ENCODE data around the gene TM9SF4.

- no peak for TF ChIP-seq CTCF (IDR thresholded peaks at IDR 0.05; ENCODE audit: insufficient read depth, low read length)
- no peak for TF ChIP-seq GABPA (IDR thresholded peaks at IDR 0.05; ENCODE audit: low read depth)
- no peak for TF ChIP-seq SPI1 (IDR thresholded peaks at IDR 0.05; ENCODE audit: borderline replicate concordance, low read depth)
- no peak for TF ChIP-seq POLR2AphosphoS5 (IDR thresholded peaks at IDR 0.05; ENCODE audit: low read depth)
- TF ChIP-seq, protein P1, sequence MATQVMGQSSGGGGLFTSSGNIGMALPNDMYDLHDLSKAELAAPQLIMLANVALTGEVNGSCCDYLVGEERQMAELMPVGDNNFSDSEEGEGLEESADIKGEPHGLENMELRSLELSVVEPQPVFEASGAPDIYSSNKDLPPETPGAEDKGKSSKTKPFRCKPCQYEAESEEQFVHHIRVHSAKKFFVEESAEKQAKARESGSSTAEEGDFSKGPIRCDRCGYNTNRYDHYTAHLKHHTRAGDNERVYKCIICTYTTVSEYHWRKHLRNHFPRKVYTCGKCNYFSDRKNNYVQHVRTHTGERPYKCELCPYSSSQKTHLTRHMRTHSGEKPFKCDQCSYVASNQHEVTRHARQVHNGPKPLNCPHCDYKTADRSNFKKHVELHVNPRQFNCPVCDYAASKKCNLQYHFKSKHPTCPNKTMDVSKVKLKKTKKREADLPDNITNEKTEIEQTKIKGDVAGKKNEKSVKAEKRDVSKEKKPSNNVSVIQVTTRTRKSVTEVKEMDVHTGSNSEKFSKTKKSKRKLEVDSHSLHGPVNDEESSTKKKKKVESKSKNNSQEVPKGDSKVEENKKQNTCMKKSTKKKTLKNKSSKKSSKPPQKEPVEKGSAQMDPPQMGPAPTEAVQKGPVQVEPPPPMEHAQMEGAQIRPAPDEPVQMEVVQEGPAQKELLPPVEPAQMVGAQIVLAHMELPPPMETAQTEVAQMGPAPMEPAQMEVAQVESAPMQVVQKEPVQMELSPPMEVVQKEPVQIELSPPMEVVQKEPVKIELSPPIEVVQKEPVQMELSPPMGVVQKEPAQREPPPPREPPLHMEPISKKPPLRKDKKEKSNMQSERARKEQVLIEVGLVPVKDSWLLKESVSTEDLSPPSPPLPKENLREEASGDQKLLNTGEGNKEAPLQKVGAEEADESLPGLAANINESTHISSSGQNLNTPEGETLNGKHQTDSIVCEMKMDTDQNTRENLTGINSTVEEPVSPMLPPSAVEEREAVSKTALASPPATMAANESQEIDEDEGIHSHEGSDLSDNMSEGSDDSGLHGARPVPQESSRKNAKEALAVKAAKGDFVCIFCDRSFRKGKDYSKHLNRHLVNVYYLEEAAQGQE (IDR thresholded peaks at IDR 0.05; ENCODE audit: insufficient replicate concordance, low read depth) = no peak
These were observed 33.5 kb downstream of the TM9SF4 start for GRCh38 chr20:32142991-32143390.

Measured in HL-60 (cell line).